Esophagus squamous epithelium (tissue), 5 donors: Measurements from ENCODE around the gene CDK5R2. TPM values are rescaled to one million over a fixed set of nuclear protein-coding genes. Genes with fewer than 3 reads are reported as not detected.
"Not testable (repeated sequence)": the region's sequence is repeated elsewhere in the genome, so short reads cannot be mapped to it uniquely, and the experiment has no call there.

Experiments used
- DNase-seq: peaks from one replicate; lab custom pipeline; 2025; lab: John Stamatoyannopoulos, UW
- H3K27ac ChIP-seq, 4 donors: fragments of 200-600 bp; sonication (generic); one replicate each; pipeline ENCODE4 v1.5.1; 2016 to 2019; ENCODE audit warnings: mild to moderate bottlenecking in 1 of 4
- H3K27me3 ChIP-seq, 4 donors: fragments of 200-600 bp; sonication (generic); 1 replicate in 3 of 4; 2 replicates in 1 of 4; pipeline versions ENCODE4 v1.5.1 to v1.6.0; 2017 to 2021; ENCODE audit warnings: antibody characterized with exemption in 1 of 4
- H3K36me3 ChIP-seq, 3 donors: fragments of 200-600 bp; sonication (generic); one replicate each; pipeline ENCODE4 v1.5.1; 2016 to 2019
- H3K4me1 ChIP-seq, 3 donors: fragments of 200-600 bp; sonication (generic); one replicate each; pipeline ENCODE4 v1.5.1; 2017 to 2019
- H3K4me3 ChIP-seq, 4 donors: fragments of 200-600 bp; sonication (generic); 1 replicate in 3 of 4; 2 replicates in 1 of 4; pipeline ENCODE4 v1.5.1; 2016 to 2019; ENCODE audit warnings: mild to moderate bottlenecking in 2 of 4, moderate library complexity in 1 of 4
- H3K9me3 ChIP-seq, 3 donors: fragments of 200-600 bp; sonication (generic); one replicate each; pipeline ENCODE4 v1.5.1; 2016 to 2019
- CTCF ChIP-seq, 6 experiments: fragments of 450-650 bp in 4 of 6; fragments of 200-600 bp in 2 of 6; sonication (generic) in 2 of 6; IDR thresholded peaks; one replicate each; pipeline ENCODE4 v1.5.1; 2016 to 2019; ENCODE audit warnings: antibody characterized with exemption in 6 of 6, mild to moderate bottlenecking in 4 of 6, moderate library complexity in 4 of 6
- POLR2A ChIP-seq, 4 donors: fragments of 450-650 bp; IDR thresholded peaks; one replicate each; pipeline ENCODE4 v1.6.1; 2017; ENCODE audit warnings: antibody characterized with exemption in 4 of 4, mild to moderate bottlenecking in 4 of 4, moderate library complexity in 3 of 4
- WGBS, 2 donors: methylation state at CpG; one replicate each; pipeline ENCODE4 v1.1.5; 2018; 5-methylcytosine and 5-hydroxymethylcytosine counted together
- intact Hi-C: fragments of 100-400 bp; cut with DNase I; formaldehyde crosslinking; loops from one replicate; pipeline ENCODE4 v1.15.0; 2022
- total RNA-seq, 4 donors: library from RNA; depleted of rRNA; stranded (reverse); fragments of >200 nt; gene quantifications; one replicate each; pipeline ENCODE4 v1.1.0, GENCODE V29; 2016
- donor health status: DM: yes; HTN: yes; CAD: no.

CDK5R2 gene
- total RNA-seq, 4 donors from 2014 or later: not detected

- no peaks in the 10 kb centered on the region for H3K4me1 ChIP-seq
- 23 to 45% methylated on average over 2 of the region's 2 CpGs for WGBS, 2 donors
- no peak for DNase-seq
- H3K4me3 ChIP-seq: no peak overlapping the region
- peaks cover 0 to 59% (median 0%) of the 10 kb centered on the region in 4 donors for H3K27me3 ChIP-seq
- no peaks in the 10 kb centered on the region for H3K9me3 ChIP-seq
- intact Hi-C loops: no loop called here
- TF ChIP-seq POLR2A (IDR thresholded peaks at IDR 0.05) (no peak), CTCF (IDR thresholded peaks at IDR 0.05) (no peak)
- no peak overlapping the region for H3K27ac ChIP-seq
- H3K36me3 ChIP-seq: no peaks in the 10 kb centered on the region
Measured at GRCh38 chr2:218927422-218927821, 32.0 kb upstream of the CDK5R2 start.

- no peaks in the 10 kb centered on the region for H3K4me1 ChIP-seq
- DNase-seq: no peak
- no peak for TF ChIP-seq POLR2A (IDR thresholded peaks at IDR 0.05)
- no peak for TF ChIP-seq CTCF (IDR thresholded peaks at IDR 0.05)
- WGBS, 2 donors: 61 to 76% methylated on average over 4 of the region's 4 CpGs
- H3K9me3 ChIP-seq: no peaks in the 10 kb centered on the region
- no peaks in the 10 kb centered on the region for H3K36me3 ChIP-seq
- no peak overlapping the region for H3K4me3 ChIP-seq
- no peak overlapping the region for H3K27ac ChIP-seq
- intact Hi-C loops: no loop called here
- peaks cover 0 to 59% (median 0%) of the 10 kb centered on the region in 4 donors for H3K27me3 ChIP-seq
Measured at GRCh38 chr2:218927876-218928275, 31.6 kb upstream of the CDK5R2 start.

- H3K4me1 ChIP-seq, H3K9me3 ChIP-seq, H3K4me3 ChIP-seq, H3K27ac ChIP-seq, intact Hi-C loops, H3K36me3 ChIP-seq, DNase-seq: not testable (repeated sequence)
- H3K27me3 ChIP-seq: peaks cover 0 to 60% (median 0%) of the 10 kb centered on the region in 4 donors
- WGBS, 2 donors: 87 to 95% methylated on average over 4 to 10 of the region's 10 CpGs
Measured at GRCh38 chr2:218930488-218930887, 29.0 kb upstream of the CDK5R2 start.

GRCh38 chr2:218931751-218932150, 27.7 kb upstream of the CDK5R2 start:
- WGBS, 2 donors: no CpG with 5 or more reads among the region's 25 CpGs
- H3K27ac ChIP-seq, H3K36me3 ChIP-seq, intact Hi-C loops, DNase-seq, H3K4me1 ChIP-seq, H3K9me3 ChIP-seq, H3K4me3 ChIP-seq: not testable (repeated sequence)
- H3K27me3 ChIP-seq: peaks cover 0 to 61% (median 0%) of the 10 kb centered on the region in 4 donors

GRCh38 chr2:218944759-218945404, 14.6 kb upstream of the CDK5R2 start:
- TF ChIP-seq POLR2A (IDR thresholded peaks at IDR 0.05) (no peak), CTCF (IDR thresholded peaks at IDR 0.05) (no peak)
- intact Hi-C loops: no loop called here
- no peak overlapping the region for H3K27ac ChIP-seq
- no peaks in the 10 kb centered on the region for H3K4me1 ChIP-seq
- H3K9me3 ChIP-seq: no peaks in the 10 kb centered on the region
- H3K4me3 ChIP-seq: no peak overlapping the region
- WGBS, 2 donors: 78 to 100% methylated on average over 1 of the region's 1 CpG
- H3K36me3 ChIP-seq: no peaks in the 10 kb centered on the region
- peaks cover 0 to 80% (median 2%) of the 10 kb centered on the region in 4 donors for H3K27me3 ChIP-seq
- no peak for DNase-seq

GRCh38 chr2:218946621-218947020, 12.8 kb upstream of the CDK5R2 start:
- no peaks in the 10 kb centered on the region for H3K4me1 ChIP-seq
- H3K36me3 ChIP-seq: no peaks in the 10 kb centered on the region
- no peak overlapping the region for H3K4me3 ChIP-seq
- no peak overlapping the region for H3K27ac ChIP-seq
- H3K9me3 ChIP-seq: no peaks in the 10 kb centered on the region
- intact Hi-C loops: no loop called here
- 100% methylated on average over 1 of the region's 1 CpG; no CpG with 5 or more reads in 1 of the 2 donors for WGBS, 2 donors
- TF ChIP-seq POLR2A (IDR thresholded peaks at IDR 0.05) (no peak), CTCF (IDR thresholded peaks at IDR 0.05) (no peak)
- no peak for DNase-seq
- H3K27me3 ChIP-seq: peaks cover 0 to 91% (median 2%) of the 10 kb centered on the region in 4 donors
